K562 (cell line): ENCODE measurements around the gene TMOD2. TPM values are rescaled to one million over a fixed set of nuclear protein-coding genes. Genes with fewer than 3 reads are reported as not detected.

Source experiments
- ATAC-seq: fragments of 200-7000 bp; cut with Tn5 transposase; 3 replicates; pipeline ENCODE4 v1.9.1; 2020; ENCODE audit warnings: moderate library complexity
- BruUV-seq: library from RNA; stranded (reverse); fragments of 400-500 nt; replicated peaks from 2 replicates; lab custom pipeline; 2021; lab: Mats Ljungman, UMichigan
- CTCF ChIA-PET: fragments of 300-600 bp; formaldehyde crosslinking; extraction: SDS; loops from one replicate; lab custom pipeline; 2021; ENCODE audit warnings: low intra/inter-chr PET ratio; lab: Yijun Ruan, JAX
- POLR2A ChIA-PET: fragments of 300-600, 350-650 bp; sonication (Branson Sonifier 250); formaldehyde crosslinking; extraction: SDS; loops from one replicate; lab custom pipeline; 2021; ENCODE audit warnings: antibody characterized with exemption, inconsistent platforms; lab: Yijun Ruan, JAX
- DNase-seq, 4 experiments: peaks; one replicate each; pipeline versions ENCODE4 v3.0.0 to v3.0.0-alpha.2; 2011 to 2018; ENCODE audit warnings: low spot score in 3 of 4, mixed read lengths in 3 of 4; ENCODE audit errors: extremely low read depth in 1 of 4
- FAIRE-seq: peaks from 2 replicates; lab custom pipeline; 2011; peaks lifted over from hg19 to GRCh38; lab: Jason Lieb, UNC
- H2AFZ ChIP-seq: 2 replicates; pipeline ENCODE4 v1.6.0; 2011; ENCODE audit warnings: low read depth, low read length, control low read depth, inconsistent platforms
- H3K27ac ChIP-seq: fragments of 200-600 bp; 3 replicates; pipeline ENCODE4 v1.8.0; 2011; ENCODE audit warnings: low read depth, mild to moderate bottlenecking, control low read depth, inconsistent platforms, low read length, moderate library complexity, mixed read lengths; ENCODE audit errors: extremely low read depth
- H3K27me3 ChIP-seq, 2 experiments: fragments of 300-600 bp in 1 of 2; 2 replicates in 1 of 2; 3 replicates in 1 of 2; pipeline versions ENCODE4 v1.6.0 to v1.8.0; 2011; ENCODE audit warnings: inconsistent platforms in 2 of 2, low read length in 2 of 2, mild to moderate bottlenecking in 1 of 2, mixed read lengths in 1 of 2, moderate library complexity in 1 of 2; ENCODE audit not compliant: control insufficient read depth in 2 of 2, insufficient read depth in 2 of 2
- H3K36me3 ChIP-seq: fragments of 300-600 bp; 3 replicates; pipeline ENCODE4 v1.8.0; 2011; ENCODE audit warnings: mild to moderate bottlenecking, low read length, inconsistent platforms; ENCODE audit not compliant: control insufficient read depth, insufficient read depth
- H3K4me1 ChIP-seq, 2 experiments: fragments of 200-600 bp in 1 of 2; replicated peaks in 1 of 2; 2 replicates in 1 of 2; 3 replicates in 1 of 2; pipeline versions ENCODE4 v1.5.1 to v1.8.0; 2011; ENCODE audit warnings: inconsistent platforms in 2 of 2, low read length in 2 of 2, mild to moderate bottlenecking in 1 of 2, mixed read lengths in 1 of 2, moderate library complexity in 1 of 2; ENCODE audit not compliant: control insufficient read depth in 2 of 2, insufficient read depth in 2 of 2
- H3K4me2 ChIP-seq: 2 replicates; pipeline ENCODE4 v1.6.1; 2011; ENCODE audit warnings: low read length, control low read depth, inconsistent platforms, mixed read lengths; ENCODE audit not compliant: insufficient read depth
- H3K4me3 ChIP-seq: fragments of 200-600 bp; sonication (generic), shearing (Covaris generic); 2 replicates; pipeline ENCODE4 v1.5.1; 2016; ENCODE audit warnings: control low read depth, inconsistent platforms
- H3K79me2 ChIP-seq: fragments of 200-600 bp; 3 replicates; pipeline ENCODE4 v1.8.0; 2011; ENCODE audit warnings: low read length, inconsistent platforms; ENCODE audit not compliant: control insufficient read depth, insufficient read depth
- H3K9ac ChIP-seq, 2 experiments: 2 replicates each; pipeline versions ENCODE4 v1.6.0 to v1.6.1; 2011; ENCODE audit warnings: low read depth in 2 of 2, low read length in 2 of 2, control low read depth in 1 of 2, inconsistent platforms in 1 of 2, mild to moderate bottlenecking in 1 of 2, mixed read lengths in 1 of 2; ENCODE audit not compliant: insufficient read depth in 1 of 2
- H3K9me1 ChIP-seq: one replicate; pipeline ENCODE4 v1.6.0; 2011; ENCODE audit warnings: inconsistent platforms, mild to moderate bottlenecking, low read length, moderate library complexity; ENCODE audit not compliant: control insufficient read depth, insufficient read depth
- H3K9me3 ChIP-seq: replicated peaks from 2 replicates; pipeline ENCODE4 v1.5.1; 2011; ENCODE audit warnings: low read depth, low read length, inconsistent platforms; ENCODE audit not compliant: control insufficient read depth, insufficient read depth
- H4K20me1 ChIP-seq: replicated peaks from 2 replicates; pipeline ENCODE4 v1.6.1; 2011; ENCODE audit warnings: low read length, inconsistent platforms, mixed read lengths; ENCODE audit not compliant: control insufficient read depth, insufficient read depth
- ARHGAP35 ChIP-seq: fragments of 450-650 bp; IDR thresholded peaks from 2 replicates; pipeline ENCODE4 v1.6.1; 2018; ENCODE audit not compliant: partially characterized antibody
- BMI1 ChIP-seq: fragments of 150-350 bp; IDR thresholded peaks from 2 replicates; pipeline ENCODE4 v1.6.1; 2014; ENCODE audit warnings: low read length
- DPF2 ChIP-seq: fragments of 450-650 bp; IDR thresholded peaks from 2 replicates; pipeline ENCODE4 v1.6.1; 2016
- ILK ChIP-seq: fragments of 450-650 bp; IDR thresholded peaks from 2 replicates; pipeline ENCODE4 v1.6.1; 2016; ENCODE audit warnings: missing genetic modification characterization, low read depth, mild to moderate bottlenecking, missing compliant biosample characterization, moderate library complexity, borderline replicate concordance
- ZFP30 ChIP-seq: fragments of 250-450 bp; sonication (Bioruptor Pico); IDR thresholded peaks from 2 replicates; pipeline ENCODE4 v1.8.0; 2022; ENCODE audit warnings: moderate library complexity, mild to moderate bottlenecking, inconsistent platforms, borderline replicate concordance
- ZNF134 ChIP-seq: fragments of 250-450 bp; sonication (Bioruptor Pico); conservative IDR thresholded peaks from 2 replicates; pipeline ENCODE4 v1.4.0; 2020
- ZNF316 ChIP-seq: fragments of 450-650 bp; IDR thresholded peaks from 2 replicates; pipeline ENCODE4 v1.6.1; 2016
- ZNF436 ChIP-seq: fragments of 250-450, 450-650 bp; sonication (Bioruptor Pico); formaldehyde crosslinking; IDR thresholded peaks from 2 replicates; pipeline ENCODE4 v1.7.0; 2020; ENCODE audit warnings: mild to moderate bottlenecking
- ZNF785 ChIP-seq: fragments of 250-450 bp; sonication (Bioruptor Pico); IDR thresholded peaks from 2 replicates; pipeline ENCODE4 v1.4.0; 2020; ENCODE audit warnings: mild to moderate bottlenecking
- WGBS: fragments of 100-300 bp; shearing (Covaris generic); methylation state at CpG from one replicate; pipeline ENCODE4 v1.1.6; 2016; ENCODE audit warnings: low coverage, mixed read lengths; ENCODE audit not compliant: insufficient coverage; ENCODE audit errors: missing lambda C conversion rate; 5-methylcytosine and 5-hydroxymethylcytosine counted together
- in situ Hi-C: fragments of 300-500 bp; cut with MboI; formaldehyde crosslinking; loops from 4 replicates; pipeline ENCODE4 v1.15.0; 2018; ENCODE audit warnings: inconsistent platforms, mixed read lengths
- intact Hi-C: fragments of 100-400 bp; cut with micrococcal nuclease; formaldehyde crosslinking; loops from 2 replicates; pipeline ENCODE4 v1.14.2; 2022
- polyA plus RNA-seq, 8 experiments: library from polyadenylated mRNA; depleted of rRNA in 4 of 8; stranded (reverse) in 5 of 8; unstranded in 3 of 8; fragments of >200 nt; fragmentation: Nextera tagmentation in 2 of 8; fragmentation: Illumina TruSeq in 1 of 8; extraction: Ambion mirVana in 2 of 8; extraction: Trizol in 1 of 8; gene quantifications; 2 replicates each; pipeline versions ENCODE4 v1.2.1 to v1.2.3, GENCODE V29; 2011 to 2014; ENCODE audit warnings: inconsistent platforms in 1 of 8, missing spikeins in 1 of 8
- total RNA-seq, 7 experiments: library from RNA; depleted of rRNA in 6 of 7; stranded (reverse); fragments of >200 nt in 6 of 7; fragmentation: Illumina TruSeq in 2 of 7; extraction: Trizol in 2 of 7; gene quantifications; 2 replicates each; pipeline versions ENCODE4 v1.2.1 to v1.2.3, GENCODE V29; 2011 to 2021; ENCODE audit warnings: low replicate concordance in 1 of 7
- TF ChIP-seq, protein P1 (sequence below): fragments of 450-650 bp; IDR thresholded peaks from 2 replicates; pipeline ENCODE4 v1.6.1; 2017; ENCODE audit warnings: antibody characterized with exemption
- TF ChIP-seq, protein P2 (sequence below): sonication (generic); formaldehyde crosslinking; IDR thresholded peaks from 2 replicates; pipeline ENCODE4 v1.9.0; 2022; ENCODE audit warnings: mild to moderate bottlenecking, missing genetic modification reagents
- TF ChIP-seq, protein P3 (sequence below): fragments of 250-450 bp; sonication (Bioruptor Pico); IDR thresholded peaks from 2 replicates; pipeline ENCODE4 v1.6.1; 2021; ENCODE audit warnings: mild to moderate bottlenecking

Gene TMOD2
- total and polyA plus RNA-seq, 9 of the 15 experiments (the other 6 are each of a cell fraction or from before 2014, with no cell fraction given), result 0.49 to 3.8 (median 3.0) TPM

DNA sequence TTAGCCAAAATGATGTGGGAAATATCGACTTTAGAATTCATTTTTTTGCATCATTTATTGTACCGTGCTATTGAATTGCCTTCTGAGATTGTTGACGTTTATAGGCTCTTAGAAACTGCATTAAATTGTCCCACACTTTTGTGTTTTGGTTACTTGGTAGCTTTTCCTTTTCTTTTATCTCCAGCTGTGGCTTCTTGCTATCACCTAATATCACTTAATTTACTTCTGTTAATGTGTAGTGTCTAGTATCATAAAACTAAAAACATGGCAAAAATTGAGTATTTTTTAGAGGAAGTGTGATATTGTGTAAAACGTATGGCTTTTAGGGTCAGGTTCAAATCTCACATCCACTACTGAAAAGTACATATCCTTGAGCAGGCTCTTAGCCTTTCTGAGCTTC is 89.3 kb downstream of the TMOD2 start:
- Histone ChIP-seq H3K4me3 (no peak overlapping the region), H3K9ac (no peak overlapping the region), H3K36me3 (no peaks in the 10 kb centered on the region), H3K79me2 (peaks cover 95% of the 10 kb centered on the region), H3K9me1 (no peaks in the 10 kb centered on the region), H3K27ac (no peak overlapping the region), H3K4me2 (no peak overlapping the region), H2AFZ (no peak overlapping the region), H4K20me1 (peaks cover 20% of the 10 kb centered on the region), H3K9me3 (no peaks in the 10 kb centered on the region), H3K27me3 (no peaks in the 10 kb centered on the region), H3K4me1 (peaks cover 0 to 38% of the 10 kb centered on the region in 2 experiments; a peak in 4 of 5 replicates)
- ChIA-PET CTCF (no interaction called here), POLR2A (interaction anchor here (0.8 to 3.7 kb wide), 5 partner anchors 8 to 24 kb away, joined by 3 to 18 read pairs (median 10); partner anchors contain the start of gene TMOD3)
- in situ Hi-C loops (no loop called here), intact Hi-C loops (no loop called here)
- no peak for DNase-seq
- TF ChIP-seq DPF2 (no peak), ZNF134 (no peak), ILK (tag) (no peak), BMI1 (no peak), ZNF785 (no peak), ARHGAP35 (no peak), ZFP30 (no peak), ZNF436 (CRISPR knock-in tag) (no peak), ZNF316 (no peak)
- TF ChIP-seq, protein P1, sequence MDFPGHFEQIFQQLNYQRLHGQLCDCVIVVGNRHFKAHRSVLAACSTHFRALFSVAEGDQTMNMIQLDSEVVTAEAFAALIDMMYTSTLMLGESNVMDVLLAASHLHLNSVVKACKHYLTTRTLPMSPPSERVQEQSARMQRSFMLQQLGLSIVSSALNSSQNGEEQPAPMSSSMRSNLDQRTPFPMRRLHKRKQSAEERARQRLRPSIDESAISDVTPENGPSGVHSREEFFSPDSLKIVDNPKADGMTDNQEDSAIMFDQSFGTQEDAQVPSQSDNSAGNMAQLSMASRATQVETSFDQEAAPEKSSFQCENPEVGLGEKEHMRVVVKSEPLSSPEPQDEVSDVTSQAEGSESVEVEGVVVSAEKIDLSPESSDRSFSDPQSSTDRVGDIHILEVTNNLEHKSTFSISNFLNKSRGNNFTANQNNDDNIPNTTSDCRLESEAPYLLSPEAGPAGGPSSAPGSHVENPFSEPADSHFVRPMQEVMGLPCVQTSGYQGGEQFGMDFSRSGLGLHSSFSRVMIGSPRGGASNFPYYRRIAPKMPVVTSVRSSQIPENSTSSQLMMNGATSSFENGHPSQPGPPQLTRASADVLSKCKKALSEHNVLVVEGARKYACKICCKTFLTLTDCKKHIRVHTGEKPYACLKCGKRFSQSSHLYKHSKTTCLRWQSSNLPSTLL, result no peak
- TF ChIP-seq, protein P2, sequence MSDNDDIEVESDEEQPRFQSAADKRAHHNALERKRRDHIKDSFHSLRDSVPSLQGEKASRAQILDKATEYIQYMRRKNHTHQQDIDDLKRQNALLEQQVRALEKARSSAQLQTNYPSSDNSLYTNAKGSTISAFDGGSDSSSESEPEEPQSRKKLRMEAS, result no peak
- TF ChIP-seq, protein P3, sequence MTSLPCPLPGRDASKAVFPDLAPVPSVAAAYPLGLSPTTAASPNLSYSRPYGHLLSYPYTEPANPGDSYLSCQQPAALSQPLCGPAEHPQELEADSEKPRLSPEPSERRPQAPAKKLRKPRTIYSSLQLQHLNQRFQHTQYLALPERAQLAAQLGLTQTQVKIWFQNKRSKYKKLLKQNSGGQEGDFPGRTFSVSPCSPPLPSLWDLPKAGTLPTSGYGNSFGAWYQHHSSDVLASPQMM (CRISPR knock-in tag), result no peak
- ATAC-seq, result no peak
- FAIRE-seq, result peak; percentile 35
- no TSS peak for BruUV-seq
- WGBS, result 42% methylated on average over 4 of the region's 4 CpGs
